Kidney glomerular epithelial cell (primary cell): ENCODE measurements around the gene DYDC1.
"Not testable (repeated sequence)": the region's sequence is repeated elsewhere in the genome, so short reads cannot be mapped to it uniquely, and the experiment has no call there.

ENCODE experiments used
- DNase-seq: peaks from one replicate; lab custom pipeline; 2025; lab: John Stamatoyannopoulos, UW

The DYDC1 gene

DNA sequence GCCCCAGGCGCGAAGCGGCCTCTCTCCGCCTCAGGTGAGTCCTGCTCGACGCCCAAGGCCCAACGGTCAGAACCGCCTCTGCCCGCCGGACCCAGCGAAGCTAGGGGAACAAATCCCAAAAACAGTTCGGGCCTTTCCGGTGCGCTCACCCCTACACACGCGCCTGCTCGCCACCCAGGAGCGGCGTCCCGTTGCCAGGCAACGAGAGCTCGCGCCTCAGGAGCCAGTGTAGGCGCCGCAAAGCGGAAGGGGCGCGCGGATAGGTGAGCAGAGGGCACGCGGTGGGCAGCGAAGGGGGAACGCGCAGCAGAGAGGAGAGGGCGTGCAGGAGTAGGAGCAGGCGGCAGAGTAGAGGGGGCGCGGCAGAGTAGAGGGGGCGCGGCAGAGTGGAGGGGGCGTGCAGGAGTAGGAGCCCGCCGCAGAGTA lies at the start of gene DYDC1, which contains the start of gene DYDC2:
Gene DYDC1 (minus strand): TSS at position 193 of the 426 bp plus-strand sequence. CDS start 4,154 bp downstream, outside the sequence.
Gene DYDC2 (plus strand): TSS at position 219 of the 426 bp plus-strand sequence. CDS start 5,663 bp downstream, outside the sequence.
- DNase-seq: peak; percentile 2

DNA sequence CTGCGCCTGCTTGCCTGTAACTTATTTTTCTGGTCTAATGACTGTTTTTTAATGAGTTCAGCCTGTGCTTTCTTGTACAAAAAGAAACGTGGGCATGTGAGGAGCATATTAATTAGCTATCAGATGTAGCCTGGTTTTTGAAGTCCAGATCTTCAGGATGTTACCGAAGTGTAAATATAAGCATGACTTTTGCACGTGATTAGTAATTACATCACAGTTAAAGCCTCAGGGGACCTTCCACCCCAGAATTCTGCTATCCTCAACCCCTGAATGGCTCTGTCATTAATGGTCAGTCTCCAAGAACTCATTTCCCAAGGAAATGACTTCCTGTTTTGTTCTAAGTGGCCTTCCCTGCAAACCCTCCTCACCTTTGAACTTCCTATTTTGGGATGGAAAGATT lies 49.6 kb upstream of the DYDC1 start:
- DNase-seq: no peak

- DNase-seq: no peak
These were observed 49.1 kb upstream of the DYDC1 start for GRCh38 chr10:80405626-80406025.

GRCh38 chr10:80405035-80405434 lies 48.5 kb upstream of the DYDC1 start:
- no peak for DNase-seq

DNA sequence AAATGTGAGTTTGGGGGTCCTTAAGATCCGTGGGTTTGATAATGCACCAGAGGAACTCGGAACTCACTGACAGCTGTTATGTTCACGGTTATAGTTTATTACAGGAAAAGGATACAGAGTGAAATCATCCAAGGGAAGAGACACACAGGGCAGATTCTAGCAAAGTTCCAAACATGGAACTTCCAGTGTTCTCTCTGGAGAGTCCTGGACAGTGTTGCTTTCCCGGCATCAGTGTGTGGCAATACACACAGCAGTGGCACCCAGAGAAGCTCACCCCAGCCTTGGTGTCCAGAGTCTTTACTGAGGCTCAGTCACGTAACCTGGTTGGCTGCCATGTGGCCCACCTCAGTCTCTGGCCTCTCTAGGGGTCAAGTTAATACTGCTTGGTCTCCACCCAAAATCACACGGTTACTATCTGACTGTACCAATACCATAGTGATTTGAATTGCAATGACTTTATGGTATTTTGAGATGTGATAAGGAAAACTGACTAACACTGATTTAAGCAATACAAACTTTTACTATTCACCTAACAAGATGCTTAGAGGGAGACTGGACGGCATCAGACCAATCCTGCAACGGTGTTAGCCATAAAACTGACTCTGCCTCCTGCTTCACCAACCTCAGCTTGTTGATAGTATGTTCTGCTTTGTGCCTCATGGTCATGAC lies 43.7 kb upstream of the DYDC1 start:
- DNase-seq: no peak

DNA sequence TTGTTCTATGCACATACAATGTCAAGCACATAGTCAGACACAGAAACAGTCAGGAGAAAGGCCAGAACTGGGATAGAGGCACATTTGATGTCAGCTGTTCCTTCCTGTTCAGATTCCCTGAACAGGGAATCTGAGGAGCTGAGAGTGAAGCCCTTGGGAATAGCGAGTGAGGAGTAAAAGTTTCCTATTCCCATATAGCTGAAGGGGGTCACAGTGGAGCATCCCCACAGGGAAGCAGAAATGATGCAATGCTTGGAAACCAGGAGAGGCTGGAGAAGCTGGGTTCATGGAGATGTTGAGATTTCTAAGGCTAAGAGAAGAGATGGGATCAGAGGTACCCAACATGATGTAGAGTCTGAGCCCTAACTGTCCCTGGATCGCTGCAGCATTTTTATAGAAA lies 40.5 kb upstream of the DYDC1 start:
- no peak for DNase-seq

GRCh38 chr10:80394358-80394916 lies 37.9 kb upstream of the DYDC1 start:
- DNase-seq: no peak

DNA sequence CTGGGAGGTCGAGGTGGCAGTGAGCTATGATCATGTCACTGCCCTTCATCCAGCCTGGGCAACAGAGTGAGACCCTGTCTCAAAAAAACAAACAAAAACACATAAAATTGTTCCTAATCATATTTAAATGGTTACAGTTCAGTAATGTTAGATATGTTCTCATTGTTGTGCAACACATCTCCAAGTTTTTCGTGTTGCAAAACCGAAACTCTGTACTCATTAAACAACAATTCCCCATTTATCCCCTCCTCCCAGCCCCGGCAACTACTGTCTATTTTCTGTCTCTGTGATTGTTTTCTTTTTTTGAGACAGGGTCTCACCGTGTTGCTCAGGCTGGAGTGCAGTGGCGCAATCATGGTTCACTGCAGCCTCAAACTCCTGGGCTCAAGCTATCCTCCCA lies 35.7 kb upstream of the DYDC1 start:
- DNase-seq: no peak

- no peak for DNase-seq
These were observed 34.2 kb upstream of the DYDC1 start for GRCh38 chr10:80390740-80391139.

DNA sequence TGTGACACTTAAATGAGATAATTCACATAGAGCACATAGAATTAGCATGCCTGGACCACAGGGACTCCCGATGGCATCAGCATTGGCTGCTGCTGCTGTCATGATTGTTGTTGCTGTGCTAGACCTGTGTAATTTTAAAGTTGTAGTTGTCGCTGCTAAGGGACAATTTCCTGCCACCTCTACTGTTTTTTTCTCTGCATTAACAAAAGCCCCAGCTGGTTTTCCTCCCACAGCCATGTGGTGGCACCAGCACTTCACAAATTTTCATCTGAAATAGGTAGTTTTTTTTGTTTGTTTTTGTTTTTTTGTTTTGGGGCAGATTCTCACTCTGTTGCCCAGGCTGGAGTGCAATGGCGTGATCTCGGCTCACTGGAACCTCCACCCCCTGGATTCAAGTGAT lies 26.4 kb upstream of the DYDC1 start:
- no peak for DNase-seq

- DNase-seq: no peak
These were observed 23.6 kb upstream of the DYDC1 start for GRCh38 chr10:80380185-80380584.

DNA sequence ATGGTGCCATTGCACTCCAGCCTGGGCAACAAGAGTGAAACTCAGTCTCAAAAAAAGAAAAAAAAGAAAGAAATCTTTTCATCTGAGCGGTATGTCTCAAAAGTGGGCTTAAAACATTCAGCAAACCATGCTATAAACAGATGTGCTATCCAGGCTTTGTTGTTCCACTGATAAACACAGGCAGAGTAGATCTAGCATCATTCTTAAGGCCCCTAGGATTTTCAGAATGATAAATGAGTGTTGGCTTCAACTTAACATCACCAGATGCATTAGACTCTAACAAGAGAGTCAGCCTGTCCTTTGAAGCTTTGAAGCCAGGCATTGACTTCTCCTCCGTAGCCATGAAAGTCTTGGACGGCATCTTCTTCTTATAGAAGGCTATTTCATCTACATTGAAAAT lies 23.1 kb upstream of the DYDC1 start:
- no peak for DNase-seq

DNA sequence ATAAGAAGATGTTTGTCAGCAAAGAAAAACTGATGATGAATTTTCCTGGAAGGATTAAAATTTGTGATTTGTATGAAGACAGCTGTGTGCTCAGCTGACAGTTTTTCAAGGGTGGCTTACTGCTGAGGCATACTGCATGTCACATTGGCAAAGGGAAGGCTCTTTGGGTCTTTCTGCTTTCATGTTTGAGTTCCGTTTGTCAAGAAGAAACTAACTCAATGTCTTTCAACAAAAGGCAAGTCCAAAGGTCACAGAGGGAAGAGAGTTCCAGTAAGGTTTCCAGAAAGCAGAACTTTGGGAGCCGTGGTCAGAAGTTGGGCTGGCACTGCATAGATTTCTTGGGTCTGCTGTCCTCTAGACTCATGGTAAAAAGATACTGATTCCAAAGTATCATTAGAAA lies 16.9 kb upstream of the DYDC1 start:
- no peak for DNase-seq

DNA sequence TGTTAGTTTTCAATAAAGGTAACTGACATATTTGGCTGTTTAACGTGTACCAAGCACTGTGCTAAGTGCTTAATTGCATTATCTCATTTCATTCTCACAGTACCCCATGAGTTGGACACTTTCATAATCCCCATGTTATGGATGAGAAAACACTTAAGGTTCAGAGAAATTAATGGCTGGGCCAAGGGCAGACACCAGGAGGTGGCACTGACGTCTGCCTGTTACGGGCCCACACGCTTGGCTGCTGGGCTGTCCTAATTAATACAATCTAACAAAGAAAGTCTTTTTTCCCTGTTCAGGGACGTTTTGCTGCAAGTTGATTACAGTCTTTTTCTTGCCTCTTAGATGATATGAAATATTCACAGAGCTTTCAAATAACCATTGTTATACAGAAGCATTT lies 16.1 kb upstream of the DYDC1 start:
- no peak for DNase-seq

- DNase-seq: no peak
These were observed 14.9 kb upstream of the DYDC1 start for GRCh38 chr10:80371467-80371866.

- DNase-seq: no peak
These were observed 9.0 kb upstream of the DYDC1 start for GRCh38 chr10:80365510-80365909.

DNA sequence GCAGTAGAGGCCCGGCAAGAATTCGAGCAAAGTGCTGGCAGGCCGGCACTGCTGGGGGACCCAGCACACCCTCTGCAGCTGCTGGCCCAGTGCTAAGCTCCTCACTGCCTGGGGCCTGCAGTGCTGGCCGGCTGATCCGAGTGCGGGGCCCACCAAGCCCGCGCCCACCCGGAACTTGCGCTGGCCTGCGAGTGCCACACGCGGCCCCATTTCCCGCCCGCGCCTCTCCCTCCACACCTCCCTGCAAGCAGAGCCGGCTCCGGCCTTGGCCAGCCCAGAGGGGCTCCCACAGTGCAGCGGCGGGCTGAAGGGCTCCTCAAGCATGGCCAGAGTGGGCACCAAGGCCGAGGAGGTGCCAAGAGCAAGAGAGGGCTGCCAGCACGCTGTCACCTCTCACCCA lies 3.1 kb upstream of the DYDC1 start:
- DNase-seq: no peak

GRCh38 chr10:80358925-80359324 lies 2.4 kb upstream of the DYDC1 start:
- not testable (repeated sequence) for DNase-seq

DNA sequence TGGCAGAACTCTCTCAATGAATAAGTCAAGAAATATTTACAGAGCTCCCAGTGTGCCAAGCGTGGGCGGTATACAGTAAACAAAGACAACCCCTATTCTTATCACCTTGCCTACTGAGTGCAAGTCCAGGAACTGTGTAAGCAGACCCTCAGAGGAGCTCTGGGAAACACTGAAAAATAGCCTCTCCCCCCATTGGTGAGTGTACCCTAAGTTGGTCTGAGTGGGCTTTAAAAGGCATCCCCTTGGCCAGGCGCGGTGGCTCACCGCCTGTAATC lies 1.2 kb upstream of the DYDC1 start:
- no peak for DNase-seq

DNA sequence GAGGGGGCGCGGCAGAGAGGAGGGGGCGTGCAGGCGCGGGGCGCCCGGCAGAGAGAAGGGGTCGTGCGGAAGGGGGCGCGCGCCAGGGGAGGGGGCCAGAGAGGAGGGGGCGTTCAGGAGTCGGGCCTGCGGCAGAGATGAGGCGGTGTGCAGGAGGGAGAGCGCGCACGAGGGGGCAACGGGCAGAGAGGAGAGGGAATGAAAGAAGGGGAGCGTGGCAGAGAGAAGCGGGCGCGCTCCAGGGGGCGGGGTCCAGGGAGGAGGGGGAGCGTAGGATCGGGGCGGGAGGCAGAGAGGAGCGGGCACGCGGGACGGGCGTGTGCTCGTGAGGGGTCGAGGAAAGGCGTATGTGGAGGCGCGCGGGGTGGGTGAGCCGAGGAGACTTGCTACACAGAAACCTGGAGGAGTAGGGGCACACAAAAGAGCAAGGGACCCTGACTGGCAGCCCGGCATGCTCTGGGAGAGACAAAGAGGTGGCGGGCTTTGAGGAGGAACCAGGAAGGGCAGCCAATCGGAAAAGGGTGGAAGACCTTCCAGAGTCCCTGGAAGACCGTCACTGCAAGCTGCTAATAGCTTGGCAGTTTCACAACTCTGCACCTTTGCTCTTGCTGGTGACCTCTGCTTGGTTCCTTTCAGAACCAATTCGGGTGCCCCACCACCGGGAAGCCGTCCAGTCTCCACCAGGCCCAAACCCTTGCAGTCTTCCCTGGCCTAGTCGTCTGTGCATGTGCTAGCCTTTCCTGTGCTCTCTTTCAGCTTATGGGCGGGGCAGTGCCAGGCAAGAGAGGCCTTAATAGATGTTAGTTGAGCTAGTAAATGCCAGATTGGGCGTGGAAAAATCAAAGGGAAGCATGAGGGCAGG lies 665 bp upstream of the DYDC1 start:
- no peak for DNase-seq

GRCh38 chr10:80351220-80351619 lies 5.3 kb downstream of the DYDC1 start:
- DNase-seq: no peak

DNA sequence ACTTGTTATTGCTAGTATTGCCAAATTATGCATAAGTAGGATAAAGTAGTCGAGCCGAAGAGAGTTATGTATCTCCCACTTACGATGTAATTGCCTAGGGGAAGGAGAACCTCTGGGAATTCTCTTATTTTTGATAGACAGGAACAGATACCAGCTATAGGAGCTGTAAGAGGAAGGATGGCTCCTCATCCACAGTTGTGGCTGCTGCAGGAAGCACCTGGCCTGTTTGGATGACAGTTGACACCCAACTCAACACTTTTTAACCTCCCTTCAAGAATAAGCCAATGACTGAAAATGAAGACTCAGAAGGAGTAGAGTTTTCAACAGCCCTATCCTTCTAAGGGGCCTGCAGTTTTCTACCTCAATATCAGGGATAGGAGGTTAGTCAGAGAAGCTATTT lies 6.3 kb downstream of the DYDC1 start:
- no peak for DNase-seq

- DNase-seq: no peak
These were observed 11.6 kb downstream of the DYDC1 start for GRCh38 chr10:80344912-80345311.
